ENCODE measurements around the gene PPP1R18.
A peak's percentile ranks its signal among the peaks of the same experiment; 100 is the strongest.
"Not testable (repeated sequence)": the region's sequence is repeated elsewhere in the genome, so short reads cannot be mapped to it uniquely, and the experiment has no call there.

Gene PPP1R18

GRCh38 chr6:30720738-30721197, 34.3 kb upstream of the PPP1R18 start:
- Histone ChIP-seq H3K27me3 (ENCODE audit: low read length) (no peaks in the 10 kb centered on the region), H3K9me3 (ENCODE audit: insufficient read depth, low read length) (no peaks in the 10 kb centered on the region), H3F3A (ENCODE audit: insufficient read depth) (peaks cover 86% of the 10 kb centered on the region), H3K9ac (ENCODE audit: low read length) (peak overlapping the region; percentile 99), H3K36me3 (ENCODE audit: low read length) (peaks cover 40% of the 10 kb centered on the region), H2AFZ (ENCODE audit: low read depth, low read length, severe bottlenecking) (no peak overlapping the region), H4K20me1 (ENCODE audit: low read depth, low read length) (peaks cover 15% of the 10 kb centered on the region), H3K9me2 (replicated peaks; ENCODE audit: insufficient read depth, low read length) (no peaks in the 10 kb centered on the region), H3K79me2 (ENCODE audit: insufficient read depth, low read length) (peaks cover 53% of the 10 kb centered on the region), H3K4me3 (ENCODE audit: insufficient read depth, low read length, poor library complexity, severe bottlenecking) (peak overlapping the region; percentile 83), H3K27ac (ENCODE audit: low read depth, low read length) (peak overlapping the region; percentile 94), H3K4me2 (ENCODE audit: low read depth, low read length, poor library complexity, severe bottlenecking) (peak overlapping the region; percentile 71)
- TF ChIP-seq CTCF (IDR thresholded peaks at IDR 0.05; ENCODE audit: insufficient read depth, low read length, poor library complexity, severe bottlenecking) (no peak), EZH2phosphoT487 (conservative IDR thresholded peaks at IDR 0.05; ENCODE audit: low read length) (no peak)

- Histone ChIP-seq H3K9me2 (replicated peaks; ENCODE audit: insufficient read depth, low read length) (no peaks in the 10 kb centered on the region), H3K36me3 (ENCODE audit: low read length) (peaks cover 37% of the 10 kb centered on the region), H3F3A (ENCODE audit: insufficient read depth) (peaks cover 84% of the 10 kb centered on the region), H3K4me2 (ENCODE audit: low read depth, low read length, poor library complexity, severe bottlenecking) (peak within 1 kb of the TSS; percentile 78), H3K4me3 (ENCODE audit: insufficient read depth, low read length, poor library complexity, severe bottlenecking) (peak within 1 kb of the TSS; percentile 83), H2AFZ (ENCODE audit: low read depth, low read length, severe bottlenecking) (peak within 1 kb of the TSS; percentile 29), H3K9ac (ENCODE audit: low read length) (peak within 1 kb of the TSS; percentile 99), H3K27me3 (ENCODE audit: low read length) (no peaks in the 10 kb centered on the region), H3K27ac (ENCODE audit: low read depth, low read length) (peak within 1 kb of the TSS; percentile 94), H4K20me1 (ENCODE audit: low read depth, low read length) (peaks cover 15% of the 10 kb centered on the region), H3K9me3 (ENCODE audit: insufficient read depth, low read length) (no peaks in the 10 kb centered on the region), H3K79me2 (ENCODE audit: insufficient read depth, low read length) (peaks cover 53% of the 10 kb centered on the region)
- no peak for TF ChIP-seq EZH2phosphoT487 (conservative IDR thresholded peaks at IDR 0.05; ENCODE audit: low read length)
- TF ChIP-seq CTCF (IDR thresholded peaks at IDR 0.05; ENCODE audit: insufficient read depth, low read length, poor library complexity, severe bottlenecking) = no peak
Observed at GRCh38 chr6:30719791-30720737, 33.6 kb upstream of the PPP1R18 start, which contains the start of gene TUBB. Gene TUBB (plus strand): TSS chr6:30720352. CDS start chr6:30720507, 155 bp downstream.

- Histone ChIP-seq H4K20me1 (ENCODE audit: low read depth, low read length) (peaks cover 15% of the 10 kb centered on the region), H3K79me2 (ENCODE audit: insufficient read depth, low read length) (peaks cover 47% of the 10 kb centered on the region), H3K9me3 (ENCODE audit: insufficient read depth, low read length) (no peaks in the 10 kb centered on the region), H3K27me3 (ENCODE audit: low read length) (no peaks in the 10 kb centered on the region), H2AFZ (ENCODE audit: low read depth, low read length, severe bottlenecking) (peak overlapping the region; percentile 29), H3K9me2 (replicated peaks; ENCODE audit: insufficient read depth, low read length) (no peaks in the 10 kb centered on the region), H3K4me3 (ENCODE audit: insufficient read depth, low read length, poor library complexity, severe bottlenecking) (peak overlapping the region; percentile 78), H3K9ac (ENCODE audit: low read length) (peak overlapping the region; percentile 99), H3K4me2 (ENCODE audit: low read depth, low read length, poor library complexity, severe bottlenecking) (peak overlapping the region; percentile 78), H3K27ac (ENCODE audit: low read depth, low read length) (peak overlapping the region; percentile 94), H3F3A (ENCODE audit: insufficient read depth) (peaks cover 81% of the 10 kb centered on the region), H3K36me3 (ENCODE audit: low read length) (peaks cover 30% of the 10 kb centered on the region)
- no peak for TF ChIP-seq EZH2phosphoT487 (conservative IDR thresholded peaks at IDR 0.05; ENCODE audit: low read length)
- no peak for TF ChIP-seq CTCF (IDR thresholded peaks at IDR 0.05; ENCODE audit: insufficient read depth, low read length, poor library complexity, severe bottlenecking)
Observed at GRCh38 chr6:30719356-30719755, 32.9 kb upstream of the PPP1R18 start.

- Histone ChIP-seq H3K4me3 (ENCODE audit: insufficient read depth, low read length, poor library complexity, severe bottlenecking) (peak overlapping the region; percentile 78), H3F3A (ENCODE audit: insufficient read depth) (peaks cover 69% of the 10 kb centered on the region), H3K27ac (ENCODE audit: low read depth, low read length) (peak overlapping the region; percentile 94), H3K79me2 (ENCODE audit: insufficient read depth, low read length) (peaks cover 38% of the 10 kb centered on the region), H3K9ac (ENCODE audit: low read length) (peak overlapping the region; percentile 99), H3K36me3 (ENCODE audit: low read length) (peaks cover 24% of the 10 kb centered on the region), H3K4me2 (ENCODE audit: low read depth, low read length, poor library complexity, severe bottlenecking) (peak overlapping the region; percentile 78)
- not testable (repeated sequence) for H3K27me3 ChIP-seq (ENCODE audit: low read length); H2AFZ ChIP-seq (ENCODE audit: low read depth, low read length, severe bottlenecking); H4K20me1 ChIP-seq (ENCODE audit: low read depth, low read length); H3K9me2 ChIP-seq (replicated peaks; ENCODE audit: insufficient read depth, low read length); H3K9me3 ChIP-seq (ENCODE audit: insufficient read depth, low read length)
Observed at GRCh38 chr6:30717845-30718720, 31.6 kb upstream of the PPP1R18 start.

Measured in SU-DHL-6 (cell line).